ENCODE results near the gene DCAF6.
A peak's percentile ranks its signal among the peaks of the same experiment; 100 is the strongest.

GRCh38 chr1:167936068-167936929 lies at the start of gene DCAF6:
- TF ChIP-seq, protein P1, sequence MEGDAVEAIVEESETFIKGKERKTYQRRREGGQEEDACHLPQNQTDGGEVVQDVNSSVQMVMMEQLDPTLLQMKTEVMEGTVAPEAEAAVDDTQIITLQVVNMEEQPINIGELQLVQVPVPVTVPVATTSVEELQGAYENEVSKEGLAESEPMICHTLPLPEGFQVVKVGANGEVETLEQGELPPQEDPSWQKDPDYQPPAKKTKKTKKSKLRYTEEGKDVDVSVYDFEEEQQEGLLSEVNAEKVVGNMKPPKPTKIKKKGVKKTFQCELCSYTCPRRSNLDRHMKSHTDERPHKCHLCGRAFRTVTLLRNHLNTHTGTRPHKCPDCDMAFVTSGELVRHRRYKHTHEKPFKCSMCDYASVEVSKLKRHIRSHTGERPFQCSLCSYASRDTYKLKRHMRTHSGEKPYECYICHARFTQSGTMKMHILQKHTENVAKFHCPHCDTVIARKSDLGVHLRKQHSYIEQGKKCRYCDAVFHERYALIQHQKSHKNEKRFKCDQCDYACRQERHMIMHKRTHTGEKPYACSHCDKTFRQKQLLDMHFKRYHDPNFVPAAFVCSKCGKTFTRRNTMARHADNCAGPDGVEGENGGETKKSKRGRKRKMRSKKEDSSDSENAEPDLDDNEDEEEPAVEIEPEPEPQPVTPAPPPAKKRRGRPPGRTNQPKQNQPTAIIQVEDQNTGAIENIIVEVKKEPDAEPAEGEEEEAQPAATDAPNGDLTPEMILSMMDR (IDR thresholded peaks at IDR 0.05): peak in 2 of 4 experiments; percentile 17 to 38
- peak; percentile 94 for TF ChIP-seq POLR2A (IDR thresholded peaks at IDR 0.05)

All from prostate gland (tissue), 2 donors.